HEK293 (cell line): Measurements from ENCODE around the gene AQP1.

Source experiments
- CTCF ChIP-seq: fragments of 450-650 bp; formaldehyde crosslinking; IDR thresholded peaks from 2 replicates; pipeline ENCODE4 v1.5.1; 2016; ENCODE audit warnings: missing biosample characterization, missing genetic modification characterization
- GLIS1 ChIP-seq: fragments of 450-650 bp; formaldehyde crosslinking; IDR thresholded peaks from 2 replicates; pipeline ENCODE4 v1.5.1; 2016; ENCODE audit warnings: missing biosample characterization, missing genetic modification characterization
- HOXD13 ChIP-seq: sonication (generic); formaldehyde crosslinking; IDR thresholded peaks from 2 replicates; pipeline ENCODE4 v1.8.0; 2022; ENCODE audit warnings: missing genetic modification reagents, borderline replicate concordance
- PRDM1 ChIP-seq: fragments of 450-650 bp; formaldehyde crosslinking; IDR thresholded peaks from 2 replicates; pipeline ENCODE4; 2016; ENCODE audit warnings: missing biosample characterization, missing genetic modification characterization
- REST ChIP-seq: fragments of 450-650 bp; formaldehyde crosslinking; IDR thresholded peaks from 2 replicates; pipeline ENCODE4 v1.5.1; 2016; ENCODE audit warnings: missing biosample characterization, missing genetic modification characterization
- SP2 ChIP-seq: fragments of 450-650 bp; formaldehyde crosslinking; IDR thresholded peaks from 2 replicates; pipeline ENCODE4 v1.5.1; 2016; ENCODE audit warnings: missing biosample characterization, missing genetic modification characterization
- YY1 ChIP-seq: fragments of 450-650 bp; formaldehyde crosslinking; IDR thresholded peaks from 2 replicates; pipeline ENCODE4 v1.5.1; 2018; ENCODE audit warnings: missing biosample characterization, missing genetic modification characterization
- ZFP37 ChIP-seq: fragments of 450-650 bp; formaldehyde crosslinking; IDR thresholded peaks from 2 replicates; pipeline ENCODE4 v1.5.1; 2016; ENCODE audit warnings: missing biosample characterization, missing genetic modification characterization
- ZNF10 ChIP-seq: fragments of 450-650 bp; formaldehyde crosslinking; IDR thresholded peaks from 2 replicates; pipeline ENCODE4 v1.5.1; 2017; ENCODE audit warnings: missing biosample characterization, missing genetic modification characterization
- ZNF514 ChIP-seq: fragments of 450-650 bp; formaldehyde crosslinking; IDR thresholded peaks from 2 replicates; pipeline ENCODE4 v1.5.1; 2016; ENCODE audit warnings: missing biosample characterization, missing genetic modification characterization
- ZNF555 ChIP-seq: fragments of 450-650 bp; formaldehyde crosslinking; conservative IDR thresholded peaks from 2 replicates; pipeline ENCODE4 v1.5.1; 2017; ENCODE audit warnings: missing biosample characterization, mild to moderate bottlenecking, missing genetic modification characterization, inconsistent platforms
- ZNF785 ChIP-seq: fragments of 450-650 bp; formaldehyde crosslinking; IDR thresholded peaks from 2 replicates; pipeline ENCODE4 v1.5.1; 2016; ENCODE audit warnings: missing biosample characterization, missing genetic modification characterization

- TF ChIP-seq SP2 (tag by site-specific recombination) = no peak
- TF ChIP-seq PRDM1 (tag by site-specific recombination) = no peak
- TF ChIP-seq CTCF (tag by site-specific recombination) = no peak
- TF ChIP-seq ZNF555 = no peak
- TF ChIP-seq REST = no peak
- TF ChIP-seq ZNF785 (tag by site-specific recombination) = no peak
- no peak for TF ChIP-seq GLIS1 (tag by site-specific recombination)
- TF ChIP-seq ZNF514 = no peak
- TF ChIP-seq ZFP37 (tag by site-specific recombination) = no peak
- no peak for TF ChIP-seq ZNF10 (tag by site-specific recombination)
- no peak for TF ChIP-seq YY1
- no peak for TF ChIP-seq HOXD13 (CRISPR knock-in tag)
These were observed 25.1 kb downstream of the AQP1 start for GRCh38 chr7:30936650-30937245.
